ENCODE measurements around the gene PLA2G5.

- TF ChIP-seq, protein P1, sequence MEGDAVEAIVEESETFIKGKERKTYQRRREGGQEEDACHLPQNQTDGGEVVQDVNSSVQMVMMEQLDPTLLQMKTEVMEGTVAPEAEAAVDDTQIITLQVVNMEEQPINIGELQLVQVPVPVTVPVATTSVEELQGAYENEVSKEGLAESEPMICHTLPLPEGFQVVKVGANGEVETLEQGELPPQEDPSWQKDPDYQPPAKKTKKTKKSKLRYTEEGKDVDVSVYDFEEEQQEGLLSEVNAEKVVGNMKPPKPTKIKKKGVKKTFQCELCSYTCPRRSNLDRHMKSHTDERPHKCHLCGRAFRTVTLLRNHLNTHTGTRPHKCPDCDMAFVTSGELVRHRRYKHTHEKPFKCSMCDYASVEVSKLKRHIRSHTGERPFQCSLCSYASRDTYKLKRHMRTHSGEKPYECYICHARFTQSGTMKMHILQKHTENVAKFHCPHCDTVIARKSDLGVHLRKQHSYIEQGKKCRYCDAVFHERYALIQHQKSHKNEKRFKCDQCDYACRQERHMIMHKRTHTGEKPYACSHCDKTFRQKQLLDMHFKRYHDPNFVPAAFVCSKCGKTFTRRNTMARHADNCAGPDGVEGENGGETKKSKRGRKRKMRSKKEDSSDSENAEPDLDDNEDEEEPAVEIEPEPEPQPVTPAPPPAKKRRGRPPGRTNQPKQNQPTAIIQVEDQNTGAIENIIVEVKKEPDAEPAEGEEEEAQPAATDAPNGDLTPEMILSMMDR (IDR thresholded peaks at IDR 0.05 in 2 of 3, conservative IDR thresholded peaks at IDR 0.05 in 1 of 3; ENCODE audit: insufficient read depth in 2 of 3, low read depth in 1 of 3, low read length in 3 of 3) = no peak
- no peak for TF ChIP-seq CBX2 (IDR thresholded peaks at IDR 0.05; ENCODE audit: insufficient read depth, low read length, poor library complexity, severe bottlenecking)
- no peak for TF ChIP-seq MITF (IDR thresholded peaks at IDR 0.05)
- TF ChIP-seq, protein P2, sequence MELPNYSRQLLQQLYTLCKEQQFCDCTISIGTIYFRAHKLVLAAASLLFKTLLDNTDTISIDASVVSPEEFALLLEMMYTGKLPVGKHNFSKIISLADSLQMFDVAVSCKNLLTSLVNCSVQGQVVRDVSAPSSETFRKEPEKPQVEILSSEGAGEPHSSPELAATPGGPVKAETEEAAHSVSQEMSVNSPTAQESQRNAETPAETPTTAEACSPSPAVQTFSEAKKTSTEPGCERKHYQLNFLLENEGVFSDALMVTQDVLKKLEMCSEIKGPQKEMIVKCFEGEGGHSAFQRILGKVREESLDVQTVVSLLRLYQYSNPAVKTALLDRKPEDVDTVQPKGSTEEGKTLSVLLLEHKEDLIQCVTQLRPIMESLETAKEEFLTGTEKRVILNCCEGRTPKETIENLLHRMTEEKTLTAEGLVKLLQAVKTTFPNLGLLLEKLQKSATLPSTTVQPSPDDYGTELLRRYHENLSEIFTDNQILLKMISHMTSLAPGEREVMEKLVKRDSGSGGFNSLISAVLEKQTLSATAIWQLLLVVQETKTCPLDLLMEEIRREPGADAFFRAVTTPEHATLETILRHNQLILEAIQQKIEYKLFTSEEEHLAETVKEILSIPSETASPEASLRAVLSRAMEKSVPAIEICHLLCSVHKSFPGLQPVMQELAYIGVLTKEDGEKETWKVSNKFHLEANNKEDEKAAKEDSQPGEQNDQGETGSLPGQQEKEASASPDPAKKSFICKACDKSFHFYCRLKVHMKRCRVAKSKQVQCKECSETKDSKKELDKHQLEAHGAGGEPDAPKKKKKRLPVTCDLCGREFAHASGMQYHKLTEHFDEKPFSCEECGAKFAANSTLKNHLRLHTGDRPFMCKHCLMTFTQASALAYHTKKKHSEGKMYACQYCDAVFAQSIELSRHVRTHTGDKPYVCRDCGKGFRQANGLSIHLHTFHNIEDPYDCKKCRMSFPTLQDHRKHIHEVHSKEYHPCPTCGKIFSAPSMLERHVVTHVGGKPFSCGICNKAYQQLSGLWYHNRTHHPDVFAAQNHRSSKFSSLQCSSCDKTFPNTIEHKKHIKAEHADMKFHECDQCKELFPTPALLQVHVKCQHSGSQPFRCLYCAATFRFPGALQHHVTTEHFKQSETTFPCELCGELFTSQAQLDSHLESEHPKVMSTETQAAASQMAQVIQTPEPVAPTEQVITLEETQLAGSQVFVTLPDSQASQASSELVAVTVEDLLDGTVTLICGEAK (IDR thresholded peaks at IDR 0.05) = no peak
- TF ChIP-seq, protein P2 (CRISPR knock-in tag; IDR thresholded peaks at IDR 0.05) = no peak
- no peak for TF ChIP-seq FOS (IDR thresholded peaks at IDR 0.05; ENCODE audit: extremely low read depth, insufficient read length)
- TF ChIP-seq HDAC6 (IDR thresholded peaks at IDR 0.05; ENCODE audit: low read depth, low read length) = no peak
- TF ChIP-seq E2F8 (IDR thresholded peaks at IDR 0.05; ENCODE audit: low read depth, partially characterized antibody) = no peak
- TF ChIP-seq ZBTB33 (CRISPR knock-in tag; IDR thresholded peaks at IDR 0.05) = no peak
- no peak for TF ChIP-seq ZNF274 (IDR thresholded peaks at IDR 0.05; ENCODE audit: borderline replicate concordance, low read depth, low read length)
- no peak for TF ChIP-seq EZH2 (IDR thresholded peaks at IDR 0.05; ENCODE audit: borderline replicate concordance, low read depth, low read length)
- TF ChIP-seq HNRNPK (IDR thresholded peaks at IDR 0.05; ENCODE audit: low read depth, low read length, poor library complexity, severe bottlenecking) = no peak
- no peak for TF ChIP-seq GABPA (tag; conservative IDR thresholded peaks at IDR 0.05; ENCODE audit: low read depth)
- TF ChIP-seq, protein P3, sequence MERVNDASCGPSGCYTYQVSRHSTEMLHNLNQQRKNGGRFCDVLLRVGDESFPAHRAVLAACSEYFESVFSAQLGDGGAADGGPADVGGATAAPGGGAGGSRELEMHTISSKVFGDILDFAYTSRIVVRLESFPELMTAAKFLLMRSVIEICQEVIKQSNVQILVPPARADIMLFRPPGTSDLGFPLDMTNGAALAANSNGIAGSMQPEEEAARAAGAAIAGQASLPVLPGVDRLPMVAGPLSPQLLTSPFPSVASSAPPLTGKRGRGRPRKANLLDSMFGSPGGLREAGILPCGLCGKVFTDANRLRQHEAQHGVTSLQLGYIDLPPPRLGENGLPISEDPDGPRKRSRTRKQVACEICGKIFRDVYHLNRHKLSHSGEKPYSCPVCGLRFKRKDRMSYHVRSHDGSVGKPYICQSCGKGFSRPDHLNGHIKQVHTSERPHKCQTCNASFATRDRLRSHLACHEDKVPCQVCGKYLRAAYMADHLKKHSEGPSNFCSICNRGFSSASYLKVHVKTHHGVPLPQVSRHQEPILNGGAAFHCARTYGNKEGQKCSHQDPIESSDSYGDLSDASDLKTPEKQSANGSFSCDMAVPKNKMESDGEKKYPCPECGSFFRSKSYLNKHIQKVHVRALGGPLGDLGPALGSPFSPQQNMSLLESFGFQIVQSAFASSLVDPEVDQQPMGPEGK (CRISPR knock-in tag; IDR thresholded peaks at IDR 0.05; ENCODE audit: borderline replicate concordance) = no peak
- TF ChIP-seq ZBTB7A (IDR thresholded peaks at IDR 0.05; ENCODE audit: borderline replicate concordance, control insufficient read depth, low read depth, low read length) = no peak
Observed at GRCh38 chr1:20059847-20060246, 10.1 kb upstream of the PLA2G5 start.

Data from K562 (cell line).